ENCODE results near the gene PAM.
A peak's percentile ranks its signal among the peaks of the same experiment; 100 is the strongest.

Gene PAM

GRCh38 chr5:103027267-103027666 lies 272.2 kb downstream of the PAM start:
- TF ChIP-seq CTCF (IDR thresholded peaks at IDR 0.05; ENCODE audit: low read depth, low read length, missing control alignments) = no peak
- DNase-seq (ENCODE audit: extremely low read depth, low read depth) = no peak
- no peak overlapping the region for H3K4me3 ChIP-seq (replicated peaks; ENCODE audit: low read depth, low read length)

- peak; percentile 26 for TF ChIP-seq CTCF (IDR thresholded peaks at IDR 0.05; ENCODE audit: low read depth, low read length, missing control alignments)
- H3K4me3 ChIP-seq (replicated peaks; ENCODE audit: low read depth, low read length) = no peak overlapping the region
- DNase-seq (ENCODE audit: extremely low read depth, low read depth) = no peak
Measured at GRCh38 chr5:103031607-103032006, 276.5 kb downstream of the PAM start.

GRCh38 chr5:103033696-103034095 lies 278.6 kb downstream of the PAM start:
- no peak for TF ChIP-seq CTCF (IDR thresholded peaks at IDR 0.05; ENCODE audit: low read depth, low read length, missing control alignments)

GRCh38 chr5:103034662-103035392 lies 279.7 kb downstream of the PAM start:
- no peak for TF ChIP-seq CTCF (IDR thresholded peaks at IDR 0.05; ENCODE audit: low read depth, low read length, missing control alignments)
- no peak overlapping the region for H3K4me3 ChIP-seq (replicated peaks; ENCODE audit: low read depth, low read length)
- DNase-seq (ENCODE audit: extremely low read depth, low read depth) = no peak

More at GRCh38 chr5:103033696-103034095, 278.6 kb downstream of the PAM start:
- DNase-seq (ENCODE audit: extremely low read depth, low read depth) = no peak
- H3K4me3 ChIP-seq (replicated peaks; ENCODE audit: low read depth, low read length) = no peak overlapping the region

GRCh38 chr5:103035701-103036100 lies 280.6 kb downstream of the PAM start:
- no peak for TF ChIP-seq CTCF (IDR thresholded peaks at IDR 0.05; ENCODE audit: low read depth, low read length, missing control alignments)
- H3K4me3 ChIP-seq (replicated peaks; ENCODE audit: low read depth, low read length) = no peak overlapping the region
- DNase-seq (ENCODE audit: extremely low read depth, low read depth) = no peak

GRCh38 chr5:103036601-103037000 lies 281.5 kb downstream of the PAM start:
- no peak for DNase-seq (ENCODE audit: extremely low read depth, low read depth)

More at GRCh38 chr5:103036601-103037000, 281.5 kb downstream of the PAM start:
- no peak for TF ChIP-seq CTCF (IDR thresholded peaks at IDR 0.05; ENCODE audit: low read depth, low read length, missing control alignments)
- H3K4me3 ChIP-seq (replicated peaks; ENCODE audit: low read depth, low read length) = no peak overlapping the region
